HG02938 (cell line): ENCODE measurements around the gene MAPK7.

ENCODE experiments used
- ATAC-seq: cut with Tn5 transposase; IDR thresholded peaks from one replicate; pipeline ENCODE4 v1.9.1; 2021; ENCODE audit warnings: mild to moderate bottlenecking, moderate library complexity; ENCODE audit not compliant: unreplicated experiment

Gene MAPK7

GRCh38 chr17:19392303-19392702, 14.0 kb downstream of the MAPK7 start:
- no peak for ATAC-seq

- ATAC-seq = no peak
Observed at GRCh38 chr17:19397556-19398041, 19.3 kb downstream of the MAPK7 start.

- ATAC-seq = no peak
Observed at GRCh38 chr17:19398301-19399181, 20.2 kb downstream of the MAPK7 start.

GRCh38 chr17:19399750-19400450, 21.6 kb downstream of the MAPK7 start:
- no peak for ATAC-seq

- ATAC-seq = no peak
Observed at GRCh38 chr17:19401321-19402010, 23.2 kb downstream of the MAPK7 start.

- no peak for ATAC-seq
Observed at GRCh38 chr17:19402171-19402570, 23.9 kb downstream of the MAPK7 start.

- ATAC-seq = no peak
Observed at GRCh38 chr17:19403021-19403420, 24.7 kb downstream of the MAPK7 start.

GRCh38 chr17:19404264-19404663, 26.0 kb downstream of the MAPK7 start:
- ATAC-seq = no peak

GRCh38 chr17:19405114-19405513, 26.8 kb downstream of the MAPK7 start:
- no peak for ATAC-seq

- no peak for ATAC-seq
Observed at GRCh38 chr17:19407601-19408345, 29.5 kb downstream of the MAPK7 start.

- no peak for ATAC-seq
Observed at GRCh38 chr17:19408346-19408710, 30.0 kb downstream of the MAPK7 start.

- ATAC-seq = no peak
Observed at GRCh38 chr17:19409066-19409465, 30.8 kb downstream of the MAPK7 start.

GRCh38 chr17:19409509-19409908, 31.2 kb downstream of the MAPK7 start:
- no peak for ATAC-seq

- no peak for ATAC-seq
Observed at GRCh38 chr17:19410091-19410490, 31.8 kb downstream of the MAPK7 start.

- no peak for ATAC-seq
Observed at GRCh38 chr17:19410875-19411620, 32.8 kb downstream of the MAPK7 start, which contains the start of gene RNF112. Gene RNF112, plus strand, starts transcription at chr17:19411232. Its CDS starts 177 bp downstream, at chr17:19411409.

GRCh38 chr17:19411631-19412030, 33.3 kb downstream of the MAPK7 start:
- no peak for ATAC-seq

GRCh38 chr17:19412510-19412909, 34.2 kb downstream of the MAPK7 start:
- no peak for ATAC-seq

- no peak for ATAC-seq
Observed at GRCh38 chr17:19412984-19413383, 34.7 kb downstream of the MAPK7 start.

- no peak for ATAC-seq
Observed at GRCh38 chr17:19413761-19414160, 35.5 kb downstream of the MAPK7 start.
